NCI-H460 (cell line): ENCODE data around the gene B4GALT4. TPM values are rescaled to one million over a fixed set of nuclear protein-coding genes. Genes with fewer than 3 reads are reported as not detected.
"Not testable (repeated sequence)": the region's sequence is repeated elsewhere in the genome, so short reads cannot be mapped to it uniquely, and the experiment has no call there.

Experiments
- DNase-seq: peaks from one replicate; pipeline ENCODE4 v3.0.0-alpha.2; 2016; ENCODE audit warnings: low read depth; ENCODE audit errors: extremely low read depth
- total RNA-seq: library from RNA; depleted of rRNA; stranded (reverse); fragments of >200 nt; shearing (Covaris generic); gene quantifications from 2 replicates; pipeline ENCODE4 v1.2.3, GENCODE V29; 2014

B4GALT4 gene
- total RNA-seq, 1 experiment from 2014 or later, result 10.3 TPM

GRCh38 chr3:119206611-119207511 is 33.8 kb downstream of the B4GALT4 start:
- DNase-seq, result no peak

DNA sequence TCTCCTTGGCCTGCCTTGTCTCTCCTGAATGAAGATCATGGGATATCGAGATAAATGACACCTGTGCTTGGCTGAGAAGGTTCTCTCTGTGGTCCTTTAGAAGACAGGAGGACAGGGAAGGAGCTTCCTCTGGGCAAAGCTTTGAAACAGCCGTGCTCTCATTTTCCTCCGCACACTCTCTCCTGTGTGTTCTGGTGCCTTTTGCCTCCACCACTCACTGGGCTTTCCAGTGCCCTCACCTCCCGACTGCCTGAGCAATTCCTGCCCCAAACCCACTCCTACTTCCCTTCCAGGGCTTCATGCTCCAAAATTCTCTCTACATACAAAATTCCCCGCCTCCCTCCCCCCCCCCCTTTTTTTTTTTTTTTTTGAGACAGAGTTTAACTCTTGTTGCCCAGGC is 35.0 kb downstream of the B4GALT4 start:
- no peak for DNase-seq

GRCh38 chr3:119205209-119205608 is 35.5 kb downstream of the B4GALT4 start:
- DNase-seq, result no peak

- no peak for DNase-seq
Observed at GRCh38 chr3:119195911-119196310, 44.8 kb downstream of the B4GALT4 start.

GRCh38 chr3:119195151-119195476 is 45.6 kb downstream of the B4GALT4 start:
- DNase-seq, result no peak

GRCh38 chr3:119194237-119195150 is 46.2 kb downstream of the B4GALT4 start:
- no peak for DNase-seq

GRCh38 chr3:119191800-119192199 is 48.9 kb downstream of the B4GALT4 start:
- no peak for DNase-seq

DNA sequence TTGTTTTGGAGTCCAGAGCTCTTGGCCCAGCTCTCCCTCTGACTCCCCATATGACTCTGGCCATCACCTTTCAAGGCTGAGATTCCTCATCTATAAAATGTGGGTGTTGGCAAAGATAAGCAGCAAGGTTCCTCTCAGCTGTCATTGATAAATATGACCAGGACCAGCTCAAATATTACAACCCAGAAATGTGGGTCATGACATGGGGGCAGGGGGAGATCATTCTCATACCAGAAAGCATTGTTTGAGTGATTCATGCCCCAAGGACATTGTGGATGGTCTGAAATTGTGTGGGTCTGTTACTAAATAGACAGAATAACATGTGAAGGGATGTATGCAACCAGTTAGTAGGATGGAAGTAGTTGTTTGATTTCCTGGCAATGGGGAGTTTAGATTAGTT is 53.4 kb downstream of the B4GALT4 start:
- DNase-seq, result no peak

- no peak for DNase-seq
Observed at GRCh38 chr3:119184796-119185570, 55.7 kb downstream of the B4GALT4 start.

- no peak for DNase-seq
Observed at GRCh38 chr3:119184111-119184510, 56.6 kb downstream of the B4GALT4 start.

DNA sequence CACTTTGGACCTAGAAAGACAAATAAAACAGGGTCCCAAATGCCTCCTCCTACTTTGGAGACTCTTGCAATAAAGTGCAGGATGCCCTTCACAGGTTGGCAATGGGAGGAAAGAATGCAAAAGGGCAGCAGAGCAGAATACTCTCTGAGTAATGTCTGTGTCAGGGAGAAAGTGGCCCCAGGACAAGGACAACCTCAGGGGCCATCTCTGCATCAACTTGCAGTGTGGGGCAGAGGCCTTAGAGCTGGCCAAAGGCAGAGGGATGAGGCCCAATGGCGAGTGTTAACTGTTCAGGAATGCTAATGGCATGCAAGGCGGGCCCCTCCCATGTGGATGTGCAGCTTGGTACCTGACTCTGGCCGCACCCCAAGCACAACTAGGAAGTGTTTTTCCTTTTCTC is 58.9 kb downstream of the B4GALT4 start:
- no peak for DNase-seq

GRCh38 chr3:119177321-119177720 is 63.4 kb downstream of the B4GALT4 start:
- no peak for DNase-seq

DNA sequence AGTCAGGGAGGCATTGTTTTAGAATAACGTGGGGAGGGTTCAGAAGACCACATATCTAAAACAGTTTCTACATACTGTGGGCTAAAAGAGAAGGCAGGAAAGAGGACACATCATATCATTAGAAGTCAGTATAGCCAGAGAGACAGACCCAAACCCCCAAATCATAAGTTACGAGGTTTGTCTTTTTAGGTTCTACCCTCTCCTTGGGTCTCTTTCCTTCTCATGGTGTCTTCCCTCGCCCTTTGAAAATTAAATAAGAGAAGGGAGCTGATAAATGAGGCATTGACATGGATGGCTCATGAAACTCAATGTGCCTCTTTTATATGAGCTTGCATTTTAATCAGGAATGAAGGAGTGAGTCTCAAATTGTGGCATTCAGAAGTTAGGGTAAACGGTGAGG is 63.9 kb downstream of the B4GALT4 start:
- no peak for DNase-seq

GRCh38 chr3:119175872-119176756 is 64.6 kb downstream of the B4GALT4 start:
- peak; percentile 21 for DNase-seq

DNA sequence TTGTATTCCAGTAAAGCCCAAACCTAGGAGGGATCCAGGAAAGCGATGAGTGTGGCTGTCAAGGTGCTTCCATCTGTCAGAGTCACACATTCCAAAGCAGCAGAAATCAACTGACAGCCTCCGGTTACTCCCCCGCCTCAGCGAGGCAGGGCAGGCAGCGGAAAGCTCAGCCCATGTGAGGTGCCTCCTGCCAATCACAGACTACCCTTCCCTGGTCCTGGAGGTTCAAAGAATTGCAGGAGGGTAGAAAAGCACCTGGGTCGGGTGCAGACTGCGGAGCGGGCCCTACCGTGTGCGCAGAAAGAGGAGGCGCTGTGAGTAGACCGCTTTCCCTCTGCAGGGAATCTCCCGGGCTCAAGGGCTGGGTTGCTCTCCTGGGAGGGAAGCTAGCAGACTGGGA is 67.4 kb downstream of the B4GALT4 start, which contains the start of gene UPK1B:
UPK1B (plus strand) TSS at position 274 of the 400 bp plus-strand sequence. CDS start 13,144 bp downstream, outside the sequence.
- no peak for DNase-seq

DNA sequence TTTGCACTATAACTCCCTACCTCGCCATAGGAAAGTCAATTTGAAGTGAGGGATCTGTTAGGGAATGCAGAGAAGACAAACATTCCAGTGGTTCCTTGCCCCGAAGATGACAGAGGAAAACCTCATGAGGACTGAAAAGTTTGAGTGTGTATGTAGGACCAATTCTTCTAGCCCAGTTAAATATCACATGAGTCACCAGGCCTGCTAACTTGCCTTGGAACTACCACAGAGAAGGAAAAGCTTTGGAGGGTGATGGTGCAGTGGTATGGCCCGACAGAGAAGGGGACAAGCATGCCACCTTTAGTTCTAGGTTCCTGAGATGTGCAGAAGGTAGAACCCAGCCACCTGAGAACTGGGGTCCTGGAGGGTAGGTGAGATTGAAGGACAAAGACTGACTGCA is 69.9 kb downstream of the B4GALT4 start:
- no peak for DNase-seq

- DNase-seq, result not testable (repeated sequence)
Observed at GRCh38 chr3:119164745-119165144, 75.9 kb downstream of the B4GALT4 start.
